Hepatic stellate cell (primary cell): ENCODE results near the gene INTS1.

Source experiments
- DNase-seq: peaks from one replicate; pipeline ENCODE4 v3.0.0; 2011; ENCODE audit warnings: low spot score

INTS1 gene

GRCh38 chr7:1508277-1508758, 4.1 kb upstream of the INTS1 start:
- no peak for DNase-seq

- DNase-seq, result no peak
Measured at GRCh38 chr7:1505731-1506550, 1.8 kb upstream of the INTS1 start.

GRCh38 chr7:1503390-1503789, 799 bp downstream of the INTS1 start:
- no peak for DNase-seq

GRCh38 chr7:1502845-1503244, 1.3 kb downstream of the INTS1 start:
- no peak for DNase-seq

DNA sequence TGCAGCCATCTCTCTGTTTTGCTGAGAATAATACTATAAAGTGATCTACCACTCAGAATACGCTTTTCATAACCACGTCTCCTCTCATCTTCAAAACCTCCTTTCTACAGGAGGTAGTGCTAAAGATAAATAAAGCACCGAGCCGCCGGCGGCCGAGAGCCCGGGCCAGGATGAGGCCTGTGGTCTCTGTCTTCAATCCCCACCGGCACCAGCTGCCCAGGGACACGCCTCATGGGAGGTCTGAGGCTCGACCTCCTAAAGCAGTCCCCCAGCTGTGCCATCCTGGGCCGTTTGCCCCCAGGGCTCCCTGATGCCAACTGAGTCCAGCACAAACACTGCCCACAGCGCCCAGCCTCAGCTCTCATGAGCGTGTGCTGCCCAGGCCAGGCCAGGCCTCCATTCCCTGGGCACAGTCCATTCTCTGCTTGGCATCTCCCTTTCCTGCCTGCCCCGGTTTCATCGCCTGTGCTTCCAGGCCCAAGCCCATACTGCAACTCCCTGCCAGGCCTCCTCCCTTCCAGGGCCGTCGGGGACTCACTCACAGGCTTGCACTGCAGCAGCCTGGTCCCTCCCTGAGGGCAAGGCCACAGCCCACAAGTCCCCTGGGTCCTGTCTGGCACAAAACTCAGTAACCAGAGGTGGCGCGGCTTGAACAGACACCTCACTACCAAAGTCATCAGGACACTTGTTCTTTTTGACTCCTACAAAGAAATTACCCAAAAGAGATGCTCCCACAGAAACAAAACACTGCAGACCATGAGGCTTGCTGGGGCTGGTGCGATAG, 2.5 kb downstream of the INTS1 start:
- no peak for DNase-seq

GRCh38 chr7:1500064-1500807, 4.0 kb downstream of the INTS1 start:
- DNase-seq, result no peak

- no peak for DNase-seq
Measured at GRCh38 chr7:1499367-1500029, 4.7 kb downstream of the INTS1 start.

DNA sequence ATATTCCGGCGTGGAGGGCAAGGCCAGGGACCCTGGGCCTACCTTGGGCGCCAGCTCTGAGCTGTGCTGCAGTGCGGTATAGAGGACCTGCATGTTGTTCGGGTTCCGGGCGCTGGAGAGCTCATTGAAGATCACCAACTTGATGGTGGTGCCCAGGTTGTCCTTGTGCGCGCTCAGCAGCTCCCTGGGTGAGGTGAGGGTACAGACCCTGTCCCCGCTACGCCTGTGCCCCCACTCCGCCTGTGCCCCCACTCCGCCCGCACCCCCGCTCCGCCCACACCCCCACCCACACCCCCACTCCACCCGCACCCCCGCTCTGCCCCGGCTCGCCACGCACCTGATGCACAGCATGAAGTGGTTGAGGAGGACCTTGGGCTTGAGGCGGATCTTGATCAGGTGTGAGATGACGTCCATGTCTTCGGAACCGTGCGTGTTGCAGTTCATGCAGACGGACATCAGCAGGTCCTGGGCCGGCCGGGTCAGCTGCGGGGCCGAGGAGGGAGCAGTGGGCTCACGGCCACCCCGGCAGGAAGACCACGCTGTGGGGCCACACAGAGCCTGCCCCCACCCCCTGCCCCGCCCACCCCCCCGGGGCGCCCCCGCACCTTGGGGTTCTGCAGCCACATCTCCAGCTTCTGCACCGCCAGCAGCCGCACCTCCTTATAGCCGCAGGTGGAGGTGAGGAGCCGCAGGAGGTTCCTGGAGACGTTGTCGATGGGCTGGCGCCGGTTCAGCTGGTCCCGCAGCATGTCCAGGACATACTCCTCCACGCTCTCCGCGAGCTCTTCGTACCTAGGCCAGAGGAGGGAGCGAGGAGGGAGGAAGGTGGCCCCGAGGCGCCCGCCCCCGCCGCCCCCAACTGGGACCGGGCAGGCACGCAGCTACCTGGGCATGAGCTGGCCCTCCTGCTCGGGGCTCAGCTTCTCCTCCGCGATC, 5.6 kb downstream of the INTS1 start:
- DNase-seq, result no peak

GRCh38 chr7:1497293-1497927, 6.8 kb downstream of the INTS1 start:
- no peak for DNase-seq

GRCh38 chr7:1496531-1497292, 7.5 kb downstream of the INTS1 start:
- no peak for DNase-seq

DNA sequence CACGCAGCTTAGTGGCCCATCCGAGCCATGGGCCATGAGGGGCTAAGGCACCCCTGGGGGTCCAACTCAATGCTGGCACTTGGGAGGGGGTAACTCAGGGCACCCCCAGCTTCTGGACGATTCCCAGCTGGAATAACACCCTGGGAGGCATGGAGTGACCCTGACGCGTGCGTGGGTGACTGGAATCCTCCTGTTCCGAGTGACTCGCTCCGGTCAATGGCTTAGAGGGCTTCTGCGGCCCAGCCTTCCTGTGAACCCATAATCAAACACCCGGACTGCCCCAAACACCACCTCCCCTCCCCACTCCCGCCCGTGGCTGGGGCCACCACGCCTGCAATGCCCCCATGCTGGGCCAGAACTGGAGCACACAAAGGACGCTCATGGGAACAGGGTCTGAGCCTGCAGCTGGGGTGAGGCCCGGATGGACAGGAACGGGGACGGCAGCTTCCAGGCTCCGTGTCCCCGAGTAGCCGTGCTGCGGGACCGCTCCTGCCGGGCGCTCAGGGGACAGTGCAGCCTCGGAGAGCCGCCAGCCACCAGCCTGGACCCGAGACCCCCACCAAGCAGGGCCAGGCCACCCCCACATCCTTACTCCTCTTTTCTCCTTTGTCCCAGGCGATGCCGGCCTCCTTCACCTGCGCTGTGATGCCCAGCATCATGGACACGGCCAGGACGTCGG, 8.5 kb downstream of the INTS1 start:
- DNase-seq, result no peak

DNA sequence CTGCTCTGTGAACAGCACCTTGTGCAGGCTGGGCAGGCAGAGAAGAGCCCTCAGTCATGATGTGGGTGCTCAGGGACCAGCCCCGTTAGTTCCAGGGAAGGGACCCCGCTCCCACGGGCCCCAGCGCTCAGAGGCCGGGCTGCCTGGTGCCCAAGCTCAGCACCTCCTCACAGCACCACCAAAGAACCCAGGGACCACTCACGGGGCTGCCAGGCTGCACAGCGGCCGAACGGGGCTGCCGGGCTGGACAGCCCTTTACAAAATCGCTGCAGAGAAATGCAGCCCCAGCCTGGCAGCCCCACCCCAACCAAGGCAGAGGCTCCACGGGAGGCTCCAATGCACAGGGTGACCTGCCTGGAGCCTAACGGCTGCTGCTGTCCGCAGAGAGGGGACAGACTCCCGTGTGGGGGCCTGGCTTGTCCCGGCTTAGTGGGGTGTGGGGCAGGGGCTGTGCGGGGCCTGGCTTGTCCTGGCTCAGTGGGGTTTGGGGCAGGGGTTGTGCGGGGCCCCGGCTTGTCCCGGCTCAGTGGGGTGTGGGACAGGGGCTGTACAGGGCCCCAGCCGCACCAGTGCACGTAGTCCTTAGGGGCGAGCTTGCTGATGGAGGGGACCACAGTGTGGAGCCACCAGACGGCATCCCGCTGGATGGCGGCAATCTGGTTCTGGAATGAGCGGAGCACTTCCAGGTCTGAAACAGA, 9.2 kb downstream of the INTS1 start:
- no peak for DNase-seq

DNA sequence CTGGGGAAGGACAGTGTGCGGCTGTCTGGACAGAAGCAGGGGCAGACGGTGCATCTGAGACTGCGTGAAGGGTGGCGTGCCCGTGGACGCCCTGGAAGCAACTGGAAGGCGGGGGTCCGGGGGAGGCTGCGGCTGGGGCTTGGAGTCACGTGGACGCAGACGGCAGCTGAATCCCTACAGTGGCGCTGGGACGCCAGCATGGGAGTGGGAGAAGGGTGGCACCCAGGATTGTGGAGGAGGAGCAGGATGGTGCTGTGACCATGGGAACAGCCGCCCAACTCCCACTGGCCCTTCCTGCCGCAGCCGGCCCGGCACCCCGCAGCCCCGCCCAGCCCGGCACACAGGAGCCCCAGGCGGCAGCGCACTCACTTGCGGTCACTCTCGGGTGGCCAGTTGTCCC, 9.7 kb downstream of the INTS1 start:
- DNase-seq, result no peak

DNA sequence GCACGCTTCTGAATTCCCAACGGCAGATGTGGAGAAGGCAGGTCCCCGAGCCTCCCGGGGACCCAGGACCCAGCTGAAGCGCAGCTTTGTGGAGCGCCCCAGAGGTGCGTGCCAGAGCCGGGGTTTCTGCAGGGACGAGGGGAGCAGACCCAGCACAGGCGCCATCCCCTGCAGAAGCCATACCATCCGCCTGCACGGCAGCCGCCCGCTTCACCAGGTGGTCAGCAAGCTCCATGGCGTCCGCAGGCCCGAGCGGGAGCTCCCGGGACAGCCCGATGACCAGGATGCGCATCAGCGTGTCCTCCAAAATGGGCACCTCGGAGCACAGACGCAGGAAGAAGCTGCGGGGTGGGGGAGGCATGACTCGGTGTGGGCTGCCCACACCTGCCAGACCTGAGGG, 10.6 kb downstream of the INTS1 start:
- DNase-seq, result no peak

GRCh38 chr7:1493129-1493528, 11.1 kb downstream of the INTS1 start:
- DNase-seq, result no peak

DNA sequence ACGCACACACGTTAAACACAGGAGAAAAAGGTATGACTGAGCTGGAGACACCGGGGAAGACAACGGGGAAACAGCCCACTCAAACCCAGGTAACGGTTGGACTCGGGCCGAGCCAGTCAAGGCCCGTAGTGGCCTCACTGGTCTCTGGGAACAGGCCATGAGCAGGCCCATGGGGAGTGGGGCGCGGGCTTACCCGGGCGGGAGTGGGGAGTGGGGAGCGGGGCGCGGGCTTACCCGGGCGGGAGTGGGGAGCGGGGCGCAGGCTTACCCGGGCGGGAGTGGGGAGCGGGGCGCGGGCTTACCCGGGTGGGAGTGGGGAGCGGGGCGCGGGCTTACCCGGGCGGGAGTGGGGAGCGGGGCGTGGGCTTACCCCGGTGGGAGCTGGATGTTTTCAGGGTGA, 11.5 kb downstream of the INTS1 start:
- no peak for DNase-seq

DNA sequence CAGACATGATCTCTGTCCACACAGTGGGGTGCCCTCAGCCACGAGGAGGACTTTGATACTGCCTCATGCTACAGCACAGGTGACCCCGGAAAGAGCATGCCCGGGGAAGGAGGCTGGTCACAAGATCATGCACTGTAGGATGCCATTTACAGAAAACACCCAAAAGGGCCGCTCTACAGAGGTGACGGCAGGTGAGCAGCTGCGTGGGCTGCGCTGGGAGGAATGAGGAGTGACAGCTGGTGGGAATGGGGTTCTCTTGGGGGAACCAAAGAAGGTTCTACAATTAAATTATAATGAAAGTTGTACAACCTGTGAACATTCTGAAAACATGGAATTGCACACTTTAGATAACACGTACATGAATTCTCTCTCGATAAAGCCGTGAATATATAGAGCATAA, 12.0 kb downstream of the INTS1 start:
- no peak for DNase-seq

DNA sequence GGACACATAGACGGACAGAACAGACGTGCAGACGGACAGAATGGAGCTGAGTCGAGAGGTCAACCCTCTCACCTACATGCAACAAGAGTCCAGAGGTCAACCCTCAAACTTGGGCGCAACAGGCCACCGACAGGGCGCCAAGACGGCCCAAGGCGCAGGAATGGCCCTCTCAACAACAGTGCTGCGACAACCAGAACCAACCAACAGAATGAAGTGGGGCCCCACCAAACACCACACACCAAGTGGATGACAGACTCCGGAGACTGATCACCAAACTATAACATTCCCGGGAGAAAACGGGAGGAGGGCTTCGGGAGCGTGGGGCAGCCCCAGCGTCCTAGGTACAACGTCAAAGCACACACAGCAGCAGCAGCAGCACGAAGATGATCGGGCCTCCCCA, 13.4 kb downstream of the INTS1 start:
- no peak for DNase-seq
